Middle frontal gyrus (tissue), 1 donor: ENCODE data around the gene CBX8.
A peak's percentile ranks its signal among the peaks of the same experiment; 100 is the strongest.

Experiments used
- DNase-seq: peaks from one replicate; pipeline ENCODE4 v3.0.0-alpha.2; 2015; ENCODE audit warnings: low spot score; ENCODE audit errors: extremely low spot score

Gene CBX8

DNA sequence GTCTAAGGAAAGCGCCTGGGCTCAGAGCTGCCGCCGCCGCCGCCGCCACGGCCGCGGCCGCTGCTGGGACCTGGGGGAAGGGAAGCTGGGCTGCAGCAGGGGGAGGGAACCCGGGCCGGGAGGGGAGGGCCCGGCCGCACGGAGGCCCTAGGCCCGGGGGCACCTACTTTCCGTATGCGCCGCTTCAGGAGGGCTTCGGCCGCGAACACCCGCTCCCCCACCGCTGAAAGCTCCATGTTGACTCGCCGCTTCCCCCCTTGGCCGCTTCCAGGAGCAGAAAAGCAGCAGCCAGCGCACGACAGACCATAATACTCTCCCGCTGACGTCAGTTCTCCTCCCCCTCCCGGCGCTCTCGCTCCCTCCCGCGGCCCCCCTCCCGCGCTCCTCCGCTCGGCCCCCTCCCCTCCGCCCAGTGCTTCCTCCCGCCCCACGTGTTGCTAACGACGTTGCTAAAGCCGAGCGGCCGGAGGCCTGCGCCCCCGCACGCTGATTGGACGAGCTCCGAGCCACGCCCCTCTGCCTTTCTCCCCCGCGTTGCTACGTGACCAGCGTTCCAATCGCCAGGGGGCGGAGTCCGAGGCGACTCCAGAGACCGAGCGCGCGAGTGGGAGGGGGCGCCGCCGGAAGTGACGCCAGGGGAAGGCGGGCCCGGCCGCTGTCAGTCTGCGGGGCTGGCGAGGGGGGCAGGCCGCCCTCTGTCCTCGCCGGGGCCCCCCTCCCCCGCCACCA is at the start of gene CBX8:
Gene CBX8 (minus strand): TSS at position 315 of the 729 bp plus-strand sequence. CDS start 79 bp downstream, at position 236.
- peak; percentile 96 for DNase-seq

DNA sequence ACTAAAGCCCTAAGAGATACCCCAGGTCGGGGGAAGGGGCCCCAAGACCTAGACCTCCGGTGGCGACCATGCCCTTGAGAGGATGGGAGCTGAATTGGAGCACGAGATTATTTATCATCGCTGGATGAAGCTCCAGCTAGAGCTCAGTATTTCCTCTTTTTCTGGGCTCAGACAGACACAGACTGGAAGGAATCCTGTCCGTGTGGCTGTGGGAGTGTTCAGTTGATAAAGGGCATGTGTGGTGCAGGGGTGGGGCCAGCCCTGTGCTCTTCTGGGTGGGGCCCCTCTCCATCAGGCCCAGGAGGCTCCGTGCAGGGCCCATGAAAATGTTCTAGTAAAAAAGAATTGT is 48.7 kb upstream of the CBX8 start:
- DNase-seq: no peak

DNA sequence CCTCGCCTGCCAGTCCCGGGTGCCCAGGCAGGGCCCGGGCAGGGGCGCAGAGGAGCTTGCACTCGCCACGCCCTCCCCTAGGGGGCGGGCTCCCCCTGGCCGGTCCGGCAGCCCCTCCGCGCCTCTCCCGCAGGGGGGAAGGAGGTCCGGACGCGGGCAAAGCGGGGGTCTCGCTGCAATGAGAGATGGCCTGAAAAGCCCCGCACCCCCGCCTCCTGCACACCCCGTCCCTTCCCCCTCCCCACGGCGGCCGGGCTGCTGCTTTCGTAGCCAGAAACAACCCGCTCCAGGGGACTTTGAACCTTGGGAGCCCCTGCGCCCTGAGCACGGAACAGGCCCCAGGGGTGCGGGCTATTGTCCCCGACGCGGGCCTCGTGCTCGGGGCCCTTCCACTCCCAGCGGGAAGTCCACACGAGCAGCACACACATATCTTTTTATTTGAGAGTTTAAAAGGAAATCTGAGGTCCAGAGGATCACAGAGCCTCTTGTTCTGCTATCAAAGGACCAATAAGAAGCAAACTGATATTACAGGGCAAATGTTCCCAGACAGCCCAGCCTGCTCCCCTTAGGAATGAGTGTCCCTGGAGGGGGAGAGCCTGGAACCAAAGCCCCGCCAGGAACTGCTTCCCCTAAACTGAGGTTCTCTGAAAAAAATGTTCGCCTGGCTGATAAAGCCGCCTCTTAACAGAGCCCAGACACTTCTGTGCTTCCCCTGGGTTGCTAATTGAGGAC is 48.2 kb upstream of the CBX8 start:
- no peak for DNase-seq

DNA sequence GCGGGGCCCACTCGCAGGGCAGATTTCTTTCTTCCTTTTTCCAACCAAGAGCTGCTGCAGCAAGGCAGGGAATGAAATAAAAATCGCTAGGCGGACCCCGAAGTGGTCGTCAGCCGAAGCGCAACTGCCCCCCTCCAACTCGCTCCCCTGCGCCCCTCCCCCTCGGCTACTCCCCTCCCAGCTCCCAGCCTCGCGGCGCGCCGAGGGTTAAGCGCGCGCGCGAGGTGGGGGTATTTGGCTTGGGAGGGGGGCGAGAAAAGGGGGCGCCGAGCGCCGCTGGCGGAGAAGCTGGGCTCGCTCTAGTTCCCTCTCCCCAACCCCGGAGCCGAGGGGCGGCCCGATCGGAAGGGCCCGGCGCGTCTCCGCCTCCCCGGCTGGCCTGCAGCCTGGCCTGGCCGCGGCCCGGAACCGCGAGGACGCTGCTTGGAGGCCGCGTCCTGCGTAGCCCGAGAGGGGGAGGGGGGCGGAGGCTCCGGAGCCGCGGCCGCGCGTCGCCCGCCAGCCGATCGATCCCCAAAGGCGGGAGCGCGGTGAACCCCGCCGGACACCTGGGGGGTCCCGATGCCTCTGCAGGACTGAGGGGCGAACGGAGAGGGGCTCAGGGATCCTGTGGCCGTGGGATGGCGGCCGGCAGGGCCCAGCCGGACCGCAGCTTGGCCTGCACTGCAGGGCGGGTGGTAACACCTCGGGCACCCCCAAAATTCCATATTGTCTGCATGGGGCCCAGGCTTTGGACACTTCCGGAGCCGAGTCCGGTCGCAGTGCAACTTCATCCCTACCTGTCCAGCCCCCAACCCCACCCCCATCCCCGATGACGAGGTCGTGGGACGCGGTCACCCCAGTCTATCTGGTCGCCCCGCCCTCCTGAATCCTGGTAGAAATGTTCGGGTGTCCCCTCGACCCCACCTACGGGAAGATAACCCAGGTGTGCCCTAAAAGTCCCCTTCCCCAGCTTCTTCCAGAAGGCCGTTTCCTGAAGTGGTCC is 47.2 kb upstream of the CBX8 start:
- no peak for DNase-seq

DNA sequence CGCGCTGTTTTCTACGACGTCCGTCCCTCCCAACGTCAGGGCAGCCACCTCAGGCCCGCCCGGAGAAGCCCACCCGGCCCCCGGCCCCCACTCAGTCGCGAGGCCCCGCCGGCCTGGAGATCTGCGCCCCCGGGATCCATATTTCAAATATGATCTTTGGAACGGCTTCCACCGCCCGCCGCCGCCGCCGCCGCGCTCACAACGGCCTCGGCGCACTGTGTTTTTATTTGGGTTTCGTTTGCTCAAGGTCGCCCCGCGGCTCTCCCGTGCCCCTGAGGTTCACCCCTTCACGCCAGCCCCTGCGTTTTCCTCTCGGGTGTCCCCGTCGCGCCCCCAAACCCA is 46.6 kb upstream of the CBX8 start:
- DNase-seq: no peak

DNA sequence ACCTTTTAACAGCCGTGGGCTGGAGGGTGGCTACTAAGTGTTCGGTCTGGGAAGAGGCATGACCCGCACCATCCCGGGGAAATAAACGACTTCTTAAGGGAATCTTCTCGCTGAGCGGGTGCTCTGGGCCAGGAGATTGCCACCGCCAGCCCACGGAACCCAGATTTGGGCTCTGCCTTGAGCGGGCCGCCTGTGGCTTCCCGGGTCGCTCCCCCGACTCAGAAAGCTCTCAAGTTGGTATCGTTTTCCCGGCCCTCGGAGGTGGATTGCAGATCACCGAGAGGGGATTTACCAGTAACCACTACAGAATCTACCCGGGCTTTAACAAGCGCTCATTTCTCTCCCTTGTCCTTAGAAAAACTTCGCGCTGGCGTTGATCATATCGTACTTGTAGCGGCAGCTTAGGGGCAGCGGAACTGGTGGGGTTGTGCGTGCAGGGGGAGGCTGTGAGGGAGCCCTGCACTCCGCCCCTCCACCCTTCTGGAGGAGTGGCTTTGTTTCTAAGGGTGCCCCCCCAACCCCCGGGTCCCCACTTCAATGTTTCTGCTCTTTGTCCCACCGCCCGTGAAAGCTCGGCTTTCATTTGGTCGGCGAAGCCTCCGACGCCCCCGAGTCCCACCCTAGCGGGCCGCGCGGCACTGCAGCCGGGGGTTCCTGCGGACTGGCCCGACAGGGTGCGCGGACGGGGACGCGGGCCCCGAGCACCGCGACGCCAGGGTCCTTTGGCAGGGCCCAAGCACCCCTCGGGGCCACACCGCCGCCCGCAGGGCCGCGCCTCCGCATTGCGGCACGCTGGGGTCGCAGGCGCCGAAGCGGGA is 46.0 kb upstream of the CBX8 start:
- DNase-seq: no peak

DNA sequence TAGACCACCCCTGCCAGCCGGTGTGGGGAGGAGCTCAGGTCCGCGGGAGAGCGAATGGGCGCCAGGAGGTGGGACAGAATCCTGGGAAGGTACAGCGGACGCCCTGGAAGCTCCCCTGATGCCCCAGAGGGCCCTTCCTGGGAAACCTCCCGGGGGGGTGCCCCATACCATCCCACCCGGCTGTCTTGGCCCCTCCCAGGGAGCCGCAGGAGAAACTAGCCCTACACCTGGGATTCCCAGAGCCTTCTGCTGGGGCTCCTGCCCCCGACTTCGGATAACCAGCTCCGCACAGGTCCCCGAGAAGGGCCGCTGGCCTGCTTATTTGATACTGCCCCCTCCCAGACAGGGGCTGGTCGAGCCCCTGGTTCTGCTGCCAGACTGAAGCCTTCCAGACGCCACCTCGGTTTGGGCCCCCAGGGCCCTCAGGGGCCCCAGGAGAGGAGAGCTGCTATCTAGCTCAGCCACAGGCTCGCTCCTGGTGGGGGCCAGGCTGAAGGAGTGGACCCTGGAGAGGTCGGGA is 45.3 kb upstream of the CBX8 start:
- no peak for DNase-seq

DNA sequence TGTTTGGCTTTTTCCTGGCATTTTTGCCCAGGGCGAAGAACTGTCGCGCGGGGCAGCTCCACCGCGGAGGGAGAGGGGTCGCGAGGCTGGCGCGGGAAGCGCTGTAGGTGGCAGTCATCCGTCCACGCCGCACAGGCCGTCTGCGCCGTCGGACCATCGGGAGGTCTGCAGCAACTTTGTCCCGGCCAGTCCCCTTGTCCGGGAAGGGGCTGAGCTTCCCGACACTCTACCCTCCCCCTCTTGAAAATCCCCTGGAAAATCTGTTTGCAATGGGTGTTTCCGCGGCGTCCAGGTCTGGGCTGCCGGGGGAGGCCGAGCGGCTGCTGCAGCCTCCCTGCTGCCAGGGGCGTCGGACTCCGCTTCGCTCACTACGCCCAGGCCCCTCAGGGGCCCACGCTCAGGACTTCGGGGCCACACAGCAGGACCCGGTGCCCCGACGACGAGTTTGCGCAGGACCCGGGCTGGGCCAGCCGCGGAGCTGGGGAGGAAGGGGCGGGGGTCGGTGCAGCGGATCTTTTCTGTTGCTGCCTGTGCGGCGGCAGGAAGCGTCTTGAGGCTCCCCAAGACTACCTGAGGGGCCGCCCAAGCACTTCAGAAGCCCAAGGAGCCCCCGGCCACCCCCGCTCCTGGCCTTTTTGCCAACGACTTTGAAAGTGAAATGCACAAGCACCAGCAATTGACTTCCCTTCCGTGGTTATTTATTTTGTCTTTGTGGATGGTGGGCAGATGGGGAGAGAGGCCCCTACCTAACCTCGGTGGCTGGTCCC is 44.7 kb upstream of the CBX8 start:
- no peak for DNase-seq

DNA sequence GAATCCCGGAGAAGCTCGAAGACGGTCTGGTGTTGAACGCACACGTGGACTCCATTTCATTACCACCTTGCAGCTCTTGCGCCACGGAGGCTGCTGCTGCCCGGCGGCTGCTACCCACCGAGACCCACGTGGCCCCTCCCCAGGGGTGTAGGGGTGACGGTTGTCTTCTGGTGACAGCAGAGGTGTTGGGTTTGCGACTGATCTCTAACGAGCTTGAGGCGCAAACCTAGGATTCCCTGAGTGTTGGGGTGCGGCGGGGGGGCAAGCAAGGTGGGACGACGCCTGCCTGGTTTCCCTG is 44.1 kb upstream of the CBX8 start:
- DNase-seq: no peak

DNA sequence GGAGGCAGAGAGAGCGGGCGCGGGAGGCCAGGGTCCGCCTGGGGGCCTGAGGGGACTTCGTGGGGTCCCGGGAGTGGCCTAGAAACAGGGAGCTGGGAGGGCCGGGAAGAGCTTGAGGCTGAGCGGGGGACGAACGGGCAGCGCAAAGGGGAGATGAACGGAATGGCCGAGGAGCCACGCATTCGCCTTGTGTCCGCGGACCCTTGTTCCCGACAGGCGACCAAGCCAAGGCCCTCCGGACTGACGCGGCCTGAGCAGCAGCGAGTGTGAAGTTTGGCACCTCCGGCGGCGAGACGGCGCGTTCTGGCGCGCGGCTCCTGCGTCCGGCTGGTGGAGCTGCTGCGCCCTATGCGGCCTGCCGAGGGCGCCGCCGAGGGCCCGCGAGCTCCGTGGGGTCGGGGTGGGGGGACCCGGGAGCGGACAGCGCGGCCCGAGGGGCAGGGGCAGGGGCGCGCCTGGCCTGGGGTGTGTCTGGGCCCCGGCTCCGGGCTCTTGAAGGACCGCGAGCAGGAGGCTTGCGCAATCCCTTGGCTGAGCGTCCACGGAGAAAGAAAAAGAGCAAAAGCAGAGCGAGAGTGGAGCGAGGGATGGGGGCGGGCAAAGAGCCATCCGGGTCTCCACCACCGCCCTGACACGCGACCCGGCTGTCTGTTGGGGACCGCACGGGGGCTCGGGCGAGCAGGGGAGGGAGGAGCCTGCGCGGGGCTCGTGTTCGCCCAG is 43.6 kb upstream of the CBX8 start:
- DNase-seq: no peak

DNA sequence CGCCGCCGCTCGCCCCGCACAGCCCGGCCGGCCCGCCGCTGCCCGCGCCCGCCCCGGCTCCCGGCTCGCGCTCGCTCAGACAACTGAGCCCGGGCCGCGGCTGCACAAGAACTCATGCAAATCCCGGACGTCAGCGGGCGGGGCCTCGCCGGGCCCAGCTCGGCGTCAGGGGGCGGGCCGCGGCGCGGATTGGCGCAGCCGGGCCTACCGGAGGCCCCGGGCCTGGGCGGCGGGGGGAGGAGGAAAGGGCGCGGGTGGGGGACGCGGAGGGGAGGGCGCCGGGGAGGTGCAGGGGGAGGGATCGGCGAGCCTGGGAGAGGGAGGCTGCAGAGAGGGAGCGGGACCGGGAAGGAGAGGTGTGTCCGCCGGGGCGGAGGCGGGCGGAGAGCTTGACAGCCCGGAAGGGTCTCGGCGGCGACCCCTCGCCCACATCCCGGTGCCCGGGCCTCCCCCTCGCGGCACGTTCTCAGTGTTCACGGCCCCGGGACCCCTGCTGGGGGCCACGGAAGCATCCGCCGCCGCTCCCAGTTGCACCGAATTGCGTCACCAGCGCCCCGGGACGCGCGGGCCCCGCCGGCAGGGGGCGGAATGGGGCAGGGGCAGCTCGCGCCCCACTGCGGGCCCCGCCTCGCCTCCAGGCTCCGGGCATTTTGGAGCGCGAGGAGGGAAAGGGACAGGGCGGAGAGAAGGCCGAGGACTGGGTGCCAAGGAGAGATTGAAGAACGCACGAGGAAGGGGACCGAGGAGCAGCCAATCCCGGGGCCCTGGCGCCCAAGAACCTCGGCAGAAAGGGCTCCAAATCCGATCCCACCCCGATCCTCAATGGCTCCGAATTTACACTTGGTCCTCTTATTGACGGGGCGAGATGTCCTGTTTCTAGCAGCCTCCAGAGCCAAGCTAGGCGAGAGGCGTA is 42.7 kb upstream of the CBX8 start, which contains the start of gene CBX4:
Gene CBX4 (minus strand): TSS at position 85 of the 913 bp plus-strand sequence. CDS start 189 bp downstream, outside the sequence.
- DNase-seq: peak; percentile 93

DNA sequence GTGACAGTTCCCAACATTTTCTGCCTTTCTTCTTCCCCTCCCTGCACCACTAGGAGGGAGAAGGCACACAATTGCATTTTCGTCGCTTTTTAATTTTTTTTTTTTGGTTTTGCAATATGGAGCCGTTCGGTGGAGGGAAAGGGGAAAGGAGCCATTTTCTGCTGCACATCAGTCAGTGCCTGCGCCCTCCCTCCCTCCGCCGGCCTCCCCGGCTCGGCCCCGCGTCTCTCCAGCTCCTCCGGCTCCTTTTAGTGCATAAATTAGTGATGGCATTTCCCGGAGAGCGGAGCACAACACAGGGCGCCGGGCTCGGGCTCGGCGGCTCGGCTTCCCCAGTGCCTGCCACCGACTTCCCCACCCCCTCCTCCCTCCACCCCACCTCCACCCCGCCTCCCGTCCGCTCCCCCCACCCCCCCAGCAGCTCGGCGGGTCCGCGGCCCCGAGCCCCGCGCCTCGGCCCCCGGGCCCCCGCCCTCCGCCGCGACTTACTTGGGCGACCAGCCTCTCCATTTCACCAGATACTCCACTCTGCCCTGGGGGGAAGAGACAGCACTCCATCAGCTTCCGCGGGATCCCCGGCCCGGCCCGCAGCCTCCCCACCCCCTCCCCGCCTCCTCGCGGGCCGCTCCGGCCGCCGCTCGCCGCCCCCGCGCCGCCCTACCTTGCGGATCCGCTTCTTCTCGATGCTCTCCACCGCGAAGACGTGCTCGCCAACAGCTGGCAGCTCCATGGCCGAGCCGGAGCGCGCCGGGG is 41.8 kb upstream of the CBX8 start:
- DNase-seq: no peak

DNA sequence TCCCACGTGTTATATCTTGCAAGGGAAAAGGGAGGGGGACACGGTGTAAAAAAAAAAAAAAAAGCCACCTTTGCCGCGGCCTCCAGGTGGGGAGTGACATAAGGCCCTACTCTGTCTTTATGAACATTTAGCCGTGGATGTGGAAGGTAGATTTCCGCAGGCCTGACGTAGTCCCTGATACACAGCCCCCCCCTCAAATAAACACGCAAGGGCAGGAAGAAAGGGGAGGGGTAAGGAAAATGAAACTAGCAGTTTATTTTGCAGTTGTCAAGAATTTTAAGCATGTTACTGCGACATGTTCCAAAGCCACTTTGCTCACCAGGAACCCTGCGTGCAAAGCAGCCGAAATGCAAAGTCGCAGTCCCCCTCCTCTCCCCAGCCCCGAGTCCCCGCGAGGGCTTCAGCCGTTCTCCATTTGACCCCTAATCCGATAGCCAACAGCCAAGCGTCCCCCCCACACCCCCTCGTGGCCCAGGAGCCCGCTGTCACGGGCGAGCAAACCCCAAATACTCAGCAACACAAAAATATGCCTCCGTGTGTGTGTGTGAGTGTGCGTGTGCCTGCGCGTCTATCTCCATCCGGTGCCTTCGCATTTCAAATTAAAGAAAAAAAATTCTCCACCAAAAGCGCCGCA is 41.1 kb upstream of the CBX8 start:
- no peak for DNase-seq

DNA sequence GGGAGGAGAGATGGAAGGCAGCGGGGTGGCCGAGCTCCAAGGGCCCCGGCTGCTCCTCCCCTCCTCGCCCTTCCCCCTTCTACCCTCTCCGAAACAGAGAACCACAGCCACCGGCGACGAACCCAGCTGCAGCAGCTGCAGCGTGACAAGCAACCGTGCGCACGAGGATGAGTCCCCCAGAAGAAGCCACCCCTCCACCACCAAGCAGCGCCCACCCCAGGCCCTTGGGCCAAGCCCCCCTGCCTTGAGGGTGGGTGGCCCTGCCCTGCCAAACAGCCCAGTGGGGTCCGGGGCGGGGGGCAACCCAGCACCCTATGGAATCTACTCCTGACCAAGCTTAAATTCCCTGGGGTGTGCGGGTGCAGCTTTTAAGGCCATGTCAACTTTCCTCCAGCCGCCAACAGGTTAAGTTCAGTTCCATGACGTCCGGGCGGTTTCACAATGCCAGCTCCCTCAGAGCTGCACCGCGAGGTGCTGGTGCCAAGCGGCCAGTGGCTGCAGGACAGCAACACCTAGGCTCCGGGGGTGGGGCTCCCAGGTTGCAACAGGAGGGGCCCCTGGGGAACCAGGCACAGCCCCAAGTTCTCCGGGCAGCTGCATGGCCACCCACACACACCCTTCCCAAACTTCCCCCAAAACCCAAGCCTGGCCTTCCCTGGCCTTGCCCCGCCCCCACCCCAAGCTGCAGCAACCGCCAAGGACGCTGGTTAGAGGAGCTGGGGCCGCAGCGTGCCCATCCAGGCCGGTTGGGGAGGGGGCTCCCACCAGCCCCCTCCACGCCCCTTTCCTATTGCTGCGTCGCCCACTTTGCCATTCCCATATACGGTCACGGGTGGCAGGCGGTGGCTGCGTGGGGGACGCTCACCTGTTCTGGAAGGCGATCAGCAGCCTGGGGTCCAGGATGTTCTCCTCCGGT is 40.4 kb upstream of the CBX8 start:
- no peak for DNase-seq

DNA sequence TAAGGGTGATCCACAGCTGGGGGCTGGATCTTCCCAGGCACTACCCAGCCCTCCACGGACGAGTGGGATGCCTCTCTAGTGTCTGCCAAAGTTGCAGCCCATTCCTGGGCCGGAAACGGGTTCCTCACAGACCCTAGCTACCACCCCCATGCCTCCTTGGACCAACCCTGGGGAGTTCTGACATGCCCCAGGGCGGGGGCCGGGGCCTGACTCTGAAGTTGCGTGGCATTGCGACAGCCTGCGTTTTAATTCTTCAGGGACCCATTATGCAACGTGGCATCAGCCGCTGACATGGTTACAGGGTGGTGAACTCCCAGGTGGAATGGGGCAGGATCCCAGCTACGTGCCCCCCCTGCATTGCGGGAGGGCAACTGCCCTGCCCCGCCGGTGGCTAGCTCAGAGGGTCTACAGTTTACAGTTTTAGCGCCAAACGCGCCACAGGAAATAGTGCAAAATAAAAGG is 39.7 kb upstream of the CBX8 start:
- no peak for DNase-seq

DNA sequence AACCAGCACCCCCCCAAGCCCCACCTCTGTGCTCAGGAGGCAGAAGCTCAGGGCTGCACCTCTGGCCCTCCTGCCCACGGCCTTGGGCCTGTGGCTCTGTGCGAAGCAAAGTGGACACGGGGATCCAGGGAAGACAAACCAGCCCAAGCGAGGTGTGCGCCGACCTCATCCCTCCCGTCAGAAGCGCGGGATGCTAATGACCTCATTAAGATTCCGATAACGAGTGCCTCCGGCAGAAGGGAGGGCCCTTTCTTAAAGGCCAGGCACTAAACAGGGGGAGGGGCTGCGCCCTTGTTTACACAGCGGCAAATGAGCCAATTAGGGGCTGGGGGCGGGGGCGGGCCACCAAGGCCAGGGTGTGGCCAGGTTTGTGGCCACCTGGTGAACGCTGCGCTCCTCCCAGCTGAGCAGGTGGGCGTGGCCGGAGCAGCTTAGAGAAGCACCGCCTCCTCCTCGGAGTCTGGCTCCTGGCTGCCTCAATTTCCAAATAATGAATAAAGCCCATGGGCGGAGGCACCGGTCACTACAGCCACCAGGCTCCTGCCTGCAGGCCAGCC is 39.2 kb upstream of the CBX8 start:
- no peak for DNase-seq
